ENCODE data around the gene CYP1A2. TPM values are rescaled to one million over a fixed set of nuclear protein-coding genes. Genes with fewer than 3 reads are reported as not detected.

Gene CYP1A2
- total and polyA plus RNA-seq, 9 of the 15 experiments (the other 6 are each of a cell fraction or from before 2014, with no cell fraction given) = not detected

DNA sequence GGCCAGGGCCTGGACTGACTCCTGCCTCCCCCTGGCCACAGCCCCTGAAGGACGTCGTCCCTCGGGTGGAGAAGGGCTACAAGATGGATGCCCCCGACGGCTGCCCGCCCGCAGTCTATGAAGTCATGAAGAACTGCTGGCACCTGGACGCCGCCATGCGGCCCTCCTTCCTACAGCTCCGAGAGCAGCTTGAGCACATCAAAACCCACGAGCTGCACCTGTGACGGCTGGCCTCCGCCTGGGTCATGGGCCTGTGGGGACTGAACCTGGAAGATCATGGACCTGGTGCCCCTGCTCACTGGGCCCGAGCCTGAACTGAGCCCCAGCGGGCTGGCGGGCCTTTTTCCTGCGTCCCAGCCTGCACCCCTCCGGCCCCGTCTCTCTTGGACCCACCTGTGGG, 53.6 kb downstream of the CYP1A2 start:
- intact Hi-C loops (cut with micrococcal nuclease) (no loop called here), in situ Hi-C loops (cut with MboI) (no loop called here)
- peaks cover 10% of the 10 kb centered on the region for H3K9me1 ChIP-seq (ENCODE audit: control insufficient read depth, insufficient read depth, low read length)
- ChIA-PET CTCF (ENCODE audit: low intra/inter-chr PET ratio) (no interaction called here), POLR2A (no interaction called here)
- H3K4me2 ChIP-seq (ENCODE audit: insufficient read depth, low read length) = no peak overlapping the region
- no peak overlapping the region for H3K27ac ChIP-seq (ENCODE audit: extremely low read depth, low read depth, low read length)
- H3K4me1 ChIP-seq (replicated peaks in 1 of 2; ENCODE audit: control insufficient read depth in 2 of 2, insufficient read depth in 2 of 2, low read length in 2 of 2) = peaks cover 0 to 43% of the 10 kb centered on the region in 2 experiments; a peak in 3 of 5 replicates
- DNase-seq (ENCODE audit: extremely low read depth in 1 of 4, low spot score in 3 of 4) (no peak), FAIRE-seq (no peak), ATAC-seq (no peak)
- H4K20me1 ChIP-seq (replicated peaks; ENCODE audit: control insufficient read depth, insufficient read depth, low read length) = peaks cover 14% of the 10 kb centered on the region
- TSS peak; percentile 53 for BruUV-seq (replicated peaks)
- no peak overlapping the region for H3K4me3 ChIP-seq
- H2AFZ ChIP-seq (ENCODE audit: low read depth, low read length) = no peak overlapping the region
- H3K9ac ChIP-seq (ENCODE audit: insufficient read depth in 1 of 2, low read depth in 2 of 2, low read length in 2 of 2) = 0 out of 4 replicates have a peak overlapping the region, but pooled peaks of 1 of the 2 experiments have one; percentile 45
- no peaks in the 10 kb centered on the region for H3K27me3 ChIP-seq (ENCODE audit: control insufficient read depth in 2 of 2, insufficient read depth in 2 of 2, low read length in 2 of 2)
- H3K36me3 ChIP-seq (ENCODE audit: control insufficient read depth, insufficient read depth, low read length) = peaks cover 65% of the 10 kb centered on the region; the same call in 2 of the 3 replicates
- no peak for TF ChIP-seq ZNF184 (CRISPR knock-in tag; IDR thresholded peaks at IDR 0.05)
- no peak for TF ChIP-seq MXI1 (IDR thresholded peaks at IDR 0.05; ENCODE audit: low read depth, low read length)
- no peak for TF ChIP-seq JUND (IDR thresholded peaks at IDR 0.05; ENCODE audit: borderline replicate concordance, low read depth, low read length)
- no peak for TF ChIP-seq JUND (tag; IDR thresholded peaks at IDR 0.05; ENCODE audit: borderline replicate concordance, low read depth, low read length)
- no peak for TF ChIP-seq ZNF644 (tag; IDR thresholded peaks at IDR 0.05; ENCODE audit: low read depth)
- TF ChIP-seq POU5F1 (IDR thresholded peaks at IDR 0.05; ENCODE audit: borderline replicate concordance, low read depth, low read length, partially characterized antibody) = no peak
- no peak for TF ChIP-seq PPARD (CRISPR knock-in tag; IDR thresholded peaks at IDR 0.05)
- TF ChIP-seq GATAD2A (IDR thresholded peaks at IDR 0.05) = no peak
- TF ChIP-seq DEAF1 (CRISPR knock-in tag; IDR thresholded peaks at IDR 0.05) = no peak
- TF ChIP-seq ZNF347 (CRISPR knock-in tag; IDR thresholded peaks at IDR 0.05; ENCODE audit: low read depth) = no peak
- no peak for TF ChIP-seq HMGN3 (IDR thresholded peaks at IDR 0.05; ENCODE audit: borderline replicate concordance, extremely low read depth, insufficient read length, low read depth, low read length)
- no peak for TF ChIP-seq SRSF7 (optimal IDR thresholded peaks at IDR 0.05; ENCODE audit: low read depth, low read length)
- TF ChIP-seq ZEB2 (IDR thresholded peaks at IDR 0.05) = no peak
- TF ChIP-seq, protein P1, sequence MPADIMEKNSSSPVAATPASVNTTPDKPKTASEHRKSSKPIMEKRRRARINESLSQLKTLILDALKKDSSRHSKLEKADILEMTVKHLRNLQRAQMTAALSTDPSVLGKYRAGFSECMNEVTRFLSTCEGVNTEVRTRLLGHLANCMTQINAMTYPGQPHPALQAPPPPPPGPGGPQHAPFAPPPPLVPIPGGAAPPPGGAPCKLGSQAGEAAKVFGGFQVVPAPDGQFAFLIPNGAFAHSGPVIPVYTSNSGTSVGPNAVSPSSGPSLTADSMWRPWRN (IDR thresholded peaks at IDR 0.05; ENCODE audit: low read depth) = no peak
- TF ChIP-seq NBN (IDR thresholded peaks at IDR 0.05; ENCODE audit: low read depth) = no peak
- no peaks in the 10 kb centered on the region for H3K9me3 ChIP-seq (replicated peaks; ENCODE audit: control insufficient read depth, insufficient read depth, low read depth, low read length)
- 98% methylated on average over 8 of the region's 20 CpGs for WGBS (ENCODE audit: insufficient coverage, low coverage, missing lambda C conversion rate)
- no peaks in the 10 kb centered on the region; the same call in 2 of the 3 replicates for H3K79me2 ChIP-seq (ENCODE audit: control insufficient read depth, insufficient read depth, low read length)

Data from K562 (cell line).